Measurements from ENCODE around the gene PLAAT5.
"Not testable (repeated sequence)": the region's sequence is repeated elsewhere in the genome, so short reads cannot be mapped to it uniquely, and the experiment has no call there.

GRCh38 chr11:63529373-63529772 lies 38.4 kb upstream of the PLAAT5 start:
- TF ChIP-seq CTCF (conservative IDR thresholded peaks at IDR 0.05; ENCODE audit: low read depth, low read length); EZH2 (IDR thresholded peaks at IDR 0.05; ENCODE audit: borderline replicate concordance, low read depth, low read length, poor library complexity, severe bottlenecking): not testable (repeated sequence)
